ENCODE data around the gene INSL3. TPM values are rescaled to one million over a fixed set of nuclear protein-coding genes. Genes with fewer than 3 reads are reported as not detected.

The INSL3 gene
- not detected for total RNA-seq

GRCh38 chr19:17821190-17821589 lies at the start of gene INSL3:
Gene INSL3 (minus strand): TSS chr19:17821519. CDS start chr19:17821506, 13 bp downstream.
- no peak for TF ChIP-seq CTCF (IDR thresholded peaks at IDR 0.05; ENCODE audit: low read depth)

- no peak for TF ChIP-seq CTCF (IDR thresholded peaks at IDR 0.05; ENCODE audit: low read depth)
These were observed 47.8 kb upstream of the INSL3 start for GRCh38 chr19:17869114-17869608.

- TF ChIP-seq CTCF (IDR thresholded peaks at IDR 0.05; ENCODE audit: low read depth) = no peak
These were observed 47.4 kb upstream of the INSL3 start for GRCh38 chr19:17868669-17869068.

GRCh38 chr19:17866964-17867486 lies 45.7 kb upstream of the INSL3 start:
- TF ChIP-seq CTCF (IDR thresholded peaks at IDR 0.05; ENCODE audit: low read depth) = no peak

GRCh38 chr19:17866312-17866963 lies 45.1 kb upstream of the INSL3 start:
- TF ChIP-seq CTCF (IDR thresholded peaks at IDR 0.05; ENCODE audit: low read depth) = no peak

- no peak for TF ChIP-seq CTCF (IDR thresholded peaks at IDR 0.05; ENCODE audit: low read depth)
These were observed 44.3 kb upstream of the INSL3 start for GRCh38 chr19:17865364-17866311.
